Measurements from ENCODE around the gene PTTG1IP.
"Not testable (repeated sequence)": the region's sequence is repeated elsewhere in the genome, so short reads cannot be mapped to it uniquely, and the experiment has no call there.

The PTTG1IP gene

DNA sequence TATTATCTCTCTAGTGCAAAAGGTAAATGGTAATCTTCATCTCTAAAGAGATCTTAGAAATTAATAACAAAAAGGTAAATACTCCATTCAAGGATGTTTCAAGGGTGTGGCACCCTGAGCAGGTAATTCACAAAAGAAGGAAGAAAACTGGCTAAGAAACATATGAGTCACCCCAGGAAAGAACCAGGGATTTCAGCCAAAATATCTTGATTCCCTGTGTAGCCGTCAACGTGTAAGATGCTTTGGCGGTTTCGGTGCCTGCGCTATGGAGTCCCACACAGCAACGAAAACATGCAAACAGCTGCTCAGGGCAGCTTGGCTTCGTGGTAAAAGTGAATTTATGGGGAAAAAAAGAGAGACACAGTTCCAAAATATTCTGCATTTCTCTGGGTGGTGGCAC lies 43.5 kb upstream of the PTTG1IP start:
- Histone ChIP-seq H3K9me3 (ENCODE audit: control insufficient read depth, low read length) (no peaks in the 10 kb centered on the region), H3K27me3 (ENCODE audit: control insufficient read depth, insufficient read depth, low read length, poor library complexity, severe bottlenecking) (peaks cover 41% of the 10 kb centered on the region), H3K4me3 (ENCODE audit: insufficient read depth, low read depth, low read length) (no peak overlapping the region), H3K27ac (ENCODE audit: insufficient read depth, low read depth, low read length, poor library complexity, severe bottlenecking) (no peak overlapping the region), H3K36me3 (ENCODE audit: control insufficient read depth, insufficient read depth, low read length) (no peaks in the 10 kb centered on the region), H3K4me1 (ENCODE audit: control insufficient read depth, insufficient read depth, low read length) (peaks cover 4% of the 10 kb centered on the region)
- WGBS, 2 experiments = 87 to 89% methylated on average over 7 of the region's 7 CpGs

- 86 to 92% methylated on average over 18 of the region's 18 CpGs for WGBS, 2 experiments
- H3K4me3 ChIP-seq (ENCODE audit: insufficient read depth, low read depth, low read length) = no peak overlapping the region
- H3K27ac ChIP-seq (ENCODE audit: insufficient read depth, low read depth, low read length, poor library complexity, severe bottlenecking) = no peak overlapping the region
- H3K9me3 ChIP-seq (ENCODE audit: control insufficient read depth, low read length) = no peaks in the 10 kb centered on the region
- H3K4me1 ChIP-seq (ENCODE audit: control insufficient read depth, insufficient read depth, low read length) = peaks cover 3% of the 10 kb centered on the region
- peaks cover 19% of the 10 kb centered on the region for H3K27me3 ChIP-seq (ENCODE audit: control insufficient read depth, insufficient read depth, low read length, poor library complexity, severe bottlenecking)
- no peaks in the 10 kb centered on the region for H3K36me3 ChIP-seq (ENCODE audit: control insufficient read depth, insufficient read depth, low read length)
These were observed 40.8 kb upstream of the PTTG1IP start for GRCh38 chr21:44914176-44914874.

DNA sequence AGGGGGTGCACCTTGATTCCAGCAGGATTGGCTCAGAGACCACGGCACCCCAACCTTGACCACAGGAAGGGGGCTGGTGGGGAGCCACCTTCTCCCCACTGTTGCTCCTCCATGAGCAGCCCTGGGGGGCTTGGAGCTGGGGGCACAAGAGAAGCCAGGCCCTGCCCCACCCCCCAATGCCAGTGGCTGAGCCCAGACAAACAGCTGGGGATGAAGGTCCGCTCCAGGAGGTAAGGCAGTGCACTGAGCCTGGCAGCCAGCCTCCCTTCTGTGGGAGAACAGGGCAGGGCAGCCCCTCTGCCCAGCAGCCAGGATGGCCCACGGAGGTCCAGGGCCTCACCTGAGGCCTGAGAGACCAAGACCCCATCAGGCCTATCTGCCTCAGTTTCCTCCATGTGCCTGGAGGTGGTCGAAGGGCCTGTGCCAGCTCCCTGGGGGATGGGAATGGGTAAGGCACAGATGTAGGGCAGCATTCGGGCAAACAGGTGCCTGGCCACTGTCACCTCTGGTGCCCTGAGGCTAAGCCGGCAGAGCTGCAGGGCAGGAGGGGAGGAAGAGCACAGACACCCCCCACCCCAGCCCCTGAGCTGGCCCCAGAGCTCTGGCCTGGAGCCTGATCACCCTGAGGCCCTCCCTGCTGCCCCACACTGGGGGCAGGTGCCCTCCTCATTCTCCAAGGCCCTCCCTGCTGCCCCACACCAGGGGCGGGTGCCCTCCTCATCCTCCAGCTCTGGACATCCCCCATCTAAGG lies 40.1 kb upstream of the PTTG1IP start:
- WGBS, 2 experiments = 87 to 92% methylated on average over 7 of the region's 7 CpGs
- H3K36me3 ChIP-seq (ENCODE audit: control insufficient read depth, insufficient read depth, low read length) = no peaks in the 10 kb centered on the region
- H3K9me3 ChIP-seq (ENCODE audit: control insufficient read depth, low read length) = no peaks in the 10 kb centered on the region
- H3K4me1 ChIP-seq (ENCODE audit: control insufficient read depth, insufficient read depth, low read length) = no peaks in the 10 kb centered on the region
- no peak overlapping the region for H3K4me3 ChIP-seq (ENCODE audit: insufficient read depth, low read depth, low read length)
- no peak overlapping the region for H3K27ac ChIP-seq (ENCODE audit: insufficient read depth, low read depth, low read length, poor library complexity, severe bottlenecking)
- peaks cover 12% of the 10 kb centered on the region for H3K27me3 ChIP-seq (ENCODE audit: control insufficient read depth, insufficient read depth, low read length, poor library complexity, severe bottlenecking)

GRCh38 chr21:44912506-44913412 lies 39.3 kb upstream of the PTTG1IP start:
- not testable (repeated sequence) for H3K36me3 ChIP-seq (ENCODE audit: control insufficient read depth, insufficient read depth, low read length); H3K4me1 ChIP-seq (ENCODE audit: control insufficient read depth, insufficient read depth, low read length); H3K27me3 ChIP-seq (ENCODE audit: control insufficient read depth, insufficient read depth, low read length, poor library complexity, severe bottlenecking); H3K4me3 ChIP-seq (ENCODE audit: insufficient read depth, low read depth, low read length); H3K9me3 ChIP-seq (ENCODE audit: control insufficient read depth, low read length); H3K27ac ChIP-seq (ENCODE audit: insufficient read depth, low read depth, low read length, poor library complexity, severe bottlenecking)
- 87 to 90% methylated on average over 17 of the region's 25 CpGs for WGBS, 2 experiments

DNA sequence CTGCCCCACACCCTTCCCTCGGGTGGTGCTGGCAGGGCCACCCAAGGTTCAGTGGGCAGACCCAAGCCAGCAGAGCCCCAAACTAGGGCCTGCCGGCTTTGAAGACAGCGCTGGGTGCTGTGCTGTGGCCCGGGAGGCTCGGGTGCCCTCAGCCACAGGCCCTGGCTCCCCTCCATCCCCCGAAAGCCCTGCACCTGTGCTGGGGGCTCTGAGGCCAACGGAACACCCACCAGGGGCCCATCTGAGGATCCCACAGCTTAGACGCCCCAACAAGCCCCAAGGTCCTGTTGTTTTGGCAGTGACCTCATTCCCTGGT lies 38.6 kb upstream of the PTTG1IP start:
- no peak overlapping the region for H3K27ac ChIP-seq (ENCODE audit: insufficient read depth, low read depth, low read length, poor library complexity, severe bottlenecking)
- no peaks in the 10 kb centered on the region for H3K36me3 ChIP-seq (ENCODE audit: control insufficient read depth, insufficient read depth, low read length)
- 86 to 88% methylated on average over 8 of the region's 8 CpGs for WGBS, 2 experiments
- no peaks in the 10 kb centered on the region for H3K9me3 ChIP-seq (ENCODE audit: control insufficient read depth, low read length)
- H3K4me3 ChIP-seq (ENCODE audit: insufficient read depth, low read depth, low read length) = no peak overlapping the region
- no peaks in the 10 kb centered on the region for H3K27me3 ChIP-seq (ENCODE audit: control insufficient read depth, insufficient read depth, low read length, poor library complexity, severe bottlenecking)
- peaks cover 7% of the 10 kb centered on the region for H3K4me1 ChIP-seq (ENCODE audit: control insufficient read depth, insufficient read depth, low read length)

DNA sequence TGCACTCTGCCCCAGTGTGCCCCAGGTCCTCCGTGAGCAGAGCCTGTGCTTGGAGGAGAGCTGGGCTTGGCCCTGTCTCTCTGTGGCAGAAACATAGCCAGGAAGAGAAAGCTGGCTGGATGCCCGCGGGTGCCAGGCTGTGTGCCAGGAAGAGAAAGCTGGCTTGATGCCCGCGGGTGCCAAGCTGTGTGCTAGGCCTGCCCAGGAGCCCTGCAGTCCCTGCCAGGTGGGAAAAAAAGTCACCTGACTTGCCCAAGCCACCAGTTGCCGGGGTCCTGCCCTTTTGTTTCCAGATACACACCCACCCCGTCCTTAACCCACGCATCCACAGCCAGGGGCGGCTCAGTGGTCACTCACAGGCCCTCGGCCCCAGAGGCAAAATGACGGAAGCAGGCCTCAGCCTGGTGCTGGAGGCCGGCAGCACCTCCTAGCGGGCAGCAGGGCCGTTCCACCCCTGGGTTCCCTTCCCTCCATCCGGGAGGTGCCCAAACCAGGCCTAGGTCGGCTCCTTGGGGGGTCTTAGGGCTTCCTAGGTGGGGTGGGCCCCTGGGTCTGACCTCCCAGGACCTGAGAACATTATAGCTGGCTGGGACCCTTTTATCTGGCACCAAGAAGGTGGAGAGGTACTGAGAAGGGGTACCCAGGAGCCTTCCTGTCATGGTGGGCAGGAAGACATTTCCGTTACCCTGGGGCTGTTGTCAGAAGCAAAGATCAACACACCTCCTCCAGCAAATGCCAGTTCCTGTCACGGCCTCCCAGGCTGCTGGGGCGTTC lies 38.1 kb upstream of the PTTG1IP start:
- no peaks in the 10 kb centered on the region for H3K27me3 ChIP-seq (ENCODE audit: control insufficient read depth, insufficient read depth, low read length, poor library complexity, severe bottlenecking)
- no peak overlapping the region for H3K27ac ChIP-seq (ENCODE audit: insufficient read depth, low read depth, low read length, poor library complexity, severe bottlenecking)
- no peaks in the 10 kb centered on the region for H3K9me3 ChIP-seq (ENCODE audit: control insufficient read depth, low read length)
- no peak overlapping the region for H3K4me3 ChIP-seq (ENCODE audit: insufficient read depth, low read depth, low read length)
- H3K36me3 ChIP-seq (ENCODE audit: control insufficient read depth, insufficient read depth, low read length) = no peaks in the 10 kb centered on the region
- 89% methylated on average over 19 of the region's 19 CpGs for WGBS, 2 experiments
- peaks cover 12% of the 10 kb centered on the region for H3K4me1 ChIP-seq (ENCODE audit: control insufficient read depth, insufficient read depth, low read length)

GRCh38 chr21:44911068-44911383 lies 37.5 kb upstream of the PTTG1IP start:
- Histone ChIP-seq H3K36me3 (ENCODE audit: control insufficient read depth, insufficient read depth, low read length) (no peaks in the 10 kb centered on the region), H3K4me3 (ENCODE audit: insufficient read depth, low read depth, low read length) (no peak overlapping the region), H3K4me1 (ENCODE audit: control insufficient read depth, insufficient read depth, low read length) (peaks cover 12% of the 10 kb centered on the region), H3K27me3 (ENCODE audit: control insufficient read depth, insufficient read depth, low read length, poor library complexity, severe bottlenecking) (no peaks in the 10 kb centered on the region), H3K9me3 (ENCODE audit: control insufficient read depth, low read length) (no peaks in the 10 kb centered on the region), H3K27ac (ENCODE audit: insufficient read depth, low read depth, low read length, poor library complexity, severe bottlenecking) (no peak overlapping the region)
- 91 to 93% methylated on average over 10 of the region's 10 CpGs for WGBS, 2 experiments

DNA sequence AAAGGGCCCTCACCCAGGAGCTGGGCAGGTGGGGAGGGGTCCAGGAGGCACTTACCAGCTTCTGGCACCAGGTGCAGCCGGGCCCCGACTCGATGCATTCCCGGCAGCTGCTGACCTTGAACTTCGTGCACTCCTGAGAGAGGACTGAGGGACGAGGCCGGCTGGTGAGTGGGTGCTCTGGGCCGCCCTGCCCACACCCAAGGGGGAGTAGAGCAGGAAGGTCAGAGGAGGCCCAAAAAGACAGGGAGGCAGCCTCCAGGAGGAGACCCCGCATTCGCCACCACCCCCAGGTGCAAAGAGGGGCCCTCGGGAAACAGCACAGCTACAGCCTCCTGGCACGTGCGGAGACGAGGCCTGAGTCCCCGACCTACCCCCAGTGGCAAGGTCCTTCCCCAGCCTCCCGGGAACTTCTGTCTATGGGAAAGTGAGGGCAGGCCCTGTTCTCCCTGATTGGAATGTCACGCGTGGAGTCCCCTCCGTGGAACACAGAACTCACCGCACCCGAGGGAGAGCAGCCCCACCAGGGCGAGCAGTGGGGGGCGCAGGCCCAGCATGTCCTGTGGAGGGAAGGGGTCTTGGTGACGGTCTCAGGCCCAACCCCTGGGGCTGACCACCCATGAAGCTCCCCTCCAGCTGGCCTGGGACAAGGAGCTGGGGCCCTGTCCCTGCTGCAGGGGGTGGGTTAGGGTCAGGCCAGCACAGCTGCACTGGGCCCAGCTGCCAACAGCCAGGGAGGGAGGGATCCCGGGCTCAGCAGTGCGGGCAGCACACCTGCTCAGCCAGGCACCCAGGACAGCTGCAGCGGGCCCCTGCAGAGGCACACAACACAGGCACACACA lies 37.0 kb upstream of the PTTG1IP start:
- WGBS, 2 experiments = 87 to 90% methylated on average over 27 of the region's 27 CpGs
- no peak overlapping the region for H3K4me3 ChIP-seq (ENCODE audit: insufficient read depth, low read depth, low read length)
- H3K27me3 ChIP-seq (ENCODE audit: control insufficient read depth, insufficient read depth, low read length, poor library complexity, severe bottlenecking) = no peaks in the 10 kb centered on the region
- peaks cover 12% of the 10 kb centered on the region for H3K4me1 ChIP-seq (ENCODE audit: control insufficient read depth, insufficient read depth, low read length)
- H3K36me3 ChIP-seq (ENCODE audit: control insufficient read depth, insufficient read depth, low read length) = no peaks in the 10 kb centered on the region
- no peak overlapping the region for H3K27ac ChIP-seq (ENCODE audit: insufficient read depth, low read depth, low read length, poor library complexity, severe bottlenecking)
- H3K9me3 ChIP-seq (ENCODE audit: control insufficient read depth, low read length) = no peaks in the 10 kb centered on the region

DNA sequence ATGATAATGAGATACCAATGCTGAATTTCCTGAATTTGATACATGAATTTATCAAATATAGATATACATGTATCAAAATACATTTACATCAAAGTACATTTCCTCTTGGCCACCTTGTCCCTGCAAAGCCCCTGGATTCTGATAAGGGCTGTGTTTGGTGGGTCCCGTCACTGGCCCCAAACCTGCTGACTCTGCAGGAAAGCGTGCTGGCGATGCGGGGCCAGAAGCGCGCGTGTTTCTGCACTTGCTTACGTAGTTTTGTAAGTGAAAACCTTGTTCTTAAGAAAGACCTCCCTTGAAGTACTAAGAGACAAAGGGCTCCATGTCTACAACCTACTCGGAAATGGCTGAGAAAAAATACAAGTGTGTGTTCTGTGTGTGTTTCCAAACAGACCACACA lies 36.2 kb upstream of the PTTG1IP start:
- WGBS, 2 experiments = 92 to 97% methylated on average over 9 of the region's 9 CpGs
- Histone ChIP-seq H3K27me3 (ENCODE audit: control insufficient read depth, insufficient read depth, low read length, poor library complexity, severe bottlenecking) (no peaks in the 10 kb centered on the region), H3K27ac (ENCODE audit: insufficient read depth, low read depth, low read length, poor library complexity, severe bottlenecking) (no peak overlapping the region), H3K4me3 (ENCODE audit: insufficient read depth, low read depth, low read length) (no peak overlapping the region), H3K4me1 (ENCODE audit: control insufficient read depth, insufficient read depth, low read length) (peaks cover 12% of the 10 kb centered on the region), H3K36me3 (ENCODE audit: control insufficient read depth, insufficient read depth, low read length) (no peaks in the 10 kb centered on the region), H3K9me3 (ENCODE audit: control insufficient read depth, low read length) (no peaks in the 10 kb centered on the region)

Data from ectodermal cell (in vitro differentiated cells).